ENCODE results near the gene SPIN2B.

Gene SPIN2B

DNA sequence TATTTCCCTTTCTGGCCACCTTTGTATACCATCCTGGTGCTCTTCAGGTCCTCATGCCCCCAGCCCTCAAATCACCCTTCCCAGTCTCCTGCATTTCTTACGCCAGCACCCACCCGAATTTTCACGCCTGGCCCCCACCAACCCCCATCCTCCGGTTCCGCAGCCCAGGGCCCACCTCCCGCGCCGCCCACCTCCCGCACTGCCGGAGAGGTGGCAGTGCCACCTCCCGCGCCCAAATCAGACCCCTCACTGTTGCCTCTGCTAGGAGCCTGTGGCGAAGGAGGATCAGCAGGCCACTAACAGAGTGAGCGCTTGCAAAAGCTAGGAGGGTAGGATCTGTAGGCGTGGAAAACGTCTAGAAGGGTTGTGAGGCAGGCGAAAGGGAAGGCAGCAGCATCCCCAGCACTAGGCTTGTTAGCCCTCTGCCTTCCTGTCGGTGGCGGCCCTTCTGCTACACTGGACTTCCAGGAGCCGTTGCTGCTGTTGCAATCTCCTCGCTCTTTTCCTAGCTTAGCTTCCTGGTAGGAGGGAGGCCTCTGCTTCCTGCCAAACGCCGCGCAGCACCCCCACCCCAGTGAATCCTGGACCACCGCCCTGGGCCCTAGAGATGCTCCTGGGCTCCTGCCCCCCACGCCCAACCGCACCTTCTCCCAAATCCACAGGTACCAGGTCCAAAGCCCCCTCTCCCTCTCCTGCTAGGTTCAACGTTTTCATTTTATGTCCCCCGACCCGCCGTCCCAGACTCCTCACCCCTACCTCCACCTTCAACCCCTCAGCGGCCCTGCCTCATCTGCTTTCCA lies 51.0 kb downstream of the SPIN2B start:
- no peak for DNase-seq

All from stimulated activated naive CD4-positive, alpha-beta T cell (primary cell).